Measurements from ENCODE around the gene APP.
A peak's percentile ranks its signal among the peaks of the same experiment; 100 is the strongest.

- TF ChIP-seq CTCF (IDR thresholded peaks at IDR 0.05) (no peak), POLR2AphosphoS5 (IDR thresholded peaks at IDR 0.05) (peak in 2 of 3 donors; percentile 35 to 91)
Observed at GRCh38 chr21:25925936-25926335, 244.6 kb downstream of the APP start.

All from breast epithelium (tissue), 3 donors.